Measurements from ENCODE around the gene THSD8.

GRCh38 chr19:12779162-12779993 is 22.5 kb upstream of the THSD8 start:
- TF ChIP-seq POLR2A (IDR thresholded peaks at IDR 0.05): no peak
- no peak for TF ChIP-seq CTCF (IDR thresholded peaks at IDR 0.05)

Measured in tibial nerve (tissue), 3 donors.